Right renal cortex interstitium (tissue), 3 donors: ENCODE measurements around the gene GAS2L2. TPM values are rescaled to one million over a fixed set of nuclear protein-coding genes. Genes with fewer than 3 reads are reported as not detected.

Experiments used
- DNase-seq, 3 donors: peaks; one replicate each; pipeline ENCODE4 v3.0.0-alpha.2; 2013; ENCODE audit warnings: low read depth in 3 of 3, low spot score in 2 of 3
- polyA plus RNA-seq, 3 donors: library from polyadenylated mRNA; unstranded; fragments of 120-200 nt; gene quantifications; one replicate each; pipeline ENCODE4 v1.2.1, GENCODE V29; 2013; ENCODE audit not compliant: insufficient read length in 3 of 3

GAS2L2 gene
- polyA plus RNA-seq, 3 donors = 0.06 TPM; not detected in 2

- no peak for DNase-seq
Measured at GRCh38 chr17:35701491-35701890, 51.5 kb downstream of the GAS2L2 start.

- no peak for DNase-seq
Measured at GRCh38 chr17:35700150-35700549, 52.9 kb downstream of the GAS2L2 start.

DNA sequence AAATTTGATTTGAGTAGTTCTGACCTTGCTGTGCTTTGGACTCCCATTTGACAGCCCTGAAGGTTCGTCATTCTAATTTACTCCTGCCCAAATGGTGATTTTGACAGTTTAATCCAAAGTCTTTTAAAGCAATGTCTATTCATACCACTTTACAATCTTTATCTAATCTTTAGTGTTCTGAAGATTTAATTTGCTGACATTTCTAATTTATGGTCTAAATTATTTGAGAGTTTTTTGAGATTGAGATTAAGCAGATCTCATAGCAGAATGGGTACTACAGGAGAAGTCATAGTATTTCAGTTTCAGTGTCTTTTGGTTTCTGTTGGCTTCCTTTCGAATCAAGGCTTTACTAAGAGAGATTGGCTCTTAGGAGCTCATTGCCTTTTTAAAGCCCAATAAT is 54.2 kb downstream of the GAS2L2 start:
- no peak for DNase-seq

DNA sequence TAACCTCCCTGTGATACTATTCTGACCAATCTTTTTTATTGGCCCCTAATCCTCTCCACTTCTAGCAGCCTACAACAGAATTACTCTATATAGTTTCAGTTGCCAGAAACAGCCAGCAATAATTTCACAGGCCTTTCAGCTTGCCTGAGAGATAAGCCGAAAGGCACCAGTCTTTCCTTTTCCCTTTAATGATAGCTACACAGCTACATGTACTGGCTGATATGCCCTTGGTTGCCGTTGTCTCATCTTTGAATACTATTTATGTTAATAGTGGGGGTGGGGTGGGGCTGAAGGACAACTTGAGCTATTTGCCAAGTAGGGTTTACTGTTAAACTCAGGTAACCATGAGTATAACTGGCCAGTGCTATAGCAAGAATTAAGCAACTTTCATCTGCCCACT is 57.4 kb downstream of the GAS2L2 start:
- DNase-seq = no peak

DNA sequence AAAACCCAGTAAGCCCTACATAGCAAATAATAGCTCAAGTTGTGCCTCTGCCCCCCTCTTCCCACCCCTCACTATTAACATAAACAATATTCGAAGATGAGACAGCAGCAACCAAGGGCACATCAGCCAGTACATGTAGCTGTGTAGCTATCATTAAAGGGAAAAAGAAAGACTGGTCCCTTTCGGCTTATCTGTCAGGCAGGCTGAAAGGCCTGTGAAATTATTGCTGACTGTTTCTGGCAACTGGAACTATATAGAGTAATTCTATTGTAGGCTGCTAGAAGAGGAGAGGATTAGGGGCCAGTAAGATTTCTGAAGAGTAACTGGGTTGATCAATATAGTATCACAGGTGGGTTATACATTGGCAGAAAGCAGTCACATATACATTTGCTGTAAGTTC is 58.1 kb downstream of the GAS2L2 start:
- no peak for DNase-seq

Other genes starting within 250 kb of the GAS2L2 start
- under 1 TPM in 2 of 3 donors, not detected in 1; 0.04 to 0.17 TPM for gene SLFN12L, start 215.6 kb downstream of the GAS2L2 start, polyA plus RNA-seq
- under 1 TPM; 0.18 to 0.29 (median 0.24) TPM for gene SLFN14, start 192.4 kb downstream of the GAS2L2 start, polyA plus RNA-seq
- 10 to 100 TPM; 12.1 to 12.7 (median 12.4) TPM for gene PEX12, start 174.7 kb downstream of the GAS2L2 start, polyA plus RNA-seq
- gene AP2B1, start 165.9 kb downstream of the GAS2L2 start, polyA plus RNA-seq = 100 to 1,000 TPM; 133 to 145 (median 137) TPM
- gene RASL10B, start 21.6 kb downstream of the GAS2L2 start, polyA plus RNA-seq = 10 to 100 TPM; 10.2 to 12.9 (median 11.2) TPM
- not detected for gene C17orf50, start 7.6 kb upstream of the GAS2L2 start, polyA plus RNA-seq
- 1 to 10 TPM; 1.4 to 1.5 (median 1.4) TPM for gene MMP28, start 42.4 kb upstream of the GAS2L2 start, polyA plus RNA-seq
- 100 to 1,000 TPM; 223 to 239 (median 239) TPM for gene TAF15, start 56.2 kb upstream of the GAS2L2 start, polyA plus RNA-seq
- gene HEATR9, start 115.7 kb upstream of the GAS2L2 start, polyA plus RNA-seq = under 1 TPM in 1 of 3 donors, not detected in 2; 0.17 TPM
- 1 to 10 TPM; 1.4 to 2.3 (median 1.6) TPM for gene CCL5, start 127.1 kb upstream of the GAS2L2 start, polyA plus RNA-seq
- 1 to 10 TPM; 1.9 to 2.6 (median 2.2) TPM for gene RDM1, start 177.5 kb upstream of the GAS2L2 start, polyA plus RNA-seq
- gene LYZL6, start 190.5 kb upstream of the GAS2L2 start, polyA plus RNA-seq = not detected
- under 1 TPM in 2 of 3 donors, not detected in 1; 0.13 to 0.14 TPM for gene CCL16, start 228.3 kb upstream of the GAS2L2 start, polyA plus RNA-seq
- 10 to 100 TPM; 14.1 to 25.3 (median 16.3) TPM for gene CCL14, start 233.5 kb upstream of the GAS2L2 start, polyA plus RNA-seq
- gene CCL15, start 248.3 kb upstream of the GAS2L2 start, polyA plus RNA-seq = 1 to 10 TPM; 6.4 to 8.1 (median 7.9) TPM